Heart left ventricle (tissue), 13 donors: ENCODE data around the gene COCH.
"Not testable (repeated sequence)": the region's sequence is repeated elsewhere in the genome, so short reads cannot be mapped to it uniquely, and the experiment has no call there.

Experiments used
- POLR2A ChIP-seq, 2 donors: fragments of 450-650 bp; IDR thresholded peaks; one replicate each; pipeline ENCODE4 v1.6.1; 2017; ENCODE audit warnings: antibody characterized with exemption in 2 of 2, mild to moderate bottlenecking in 2 of 2, moderate library complexity in 2 of 2
- TF ChIP-seq, protein P1 (sequence below), 12 donors: fragments of 200-600 bp; sonication (generic) in 4 of 12; IDR thresholded peaks; one replicate each; pipeline versions ENCODE4 v1.5.0 to v1.8.0; 2018 to 2022; ENCODE audit warnings: antibody characterized with exemption in 12 of 12, mild to moderate bottlenecking in 5 of 12
- donor health status: ischemic (EF 13 %, LVEDD 7.1; RV severe dilation, severe dysfunction).
- donor health status: DM: no; HTN: yes; CAD: no.
- donor health status: DM: no; HTN: no; CAD: no.
- donor health status: ischemic (EF 25% LVEDD 6.9; RV normal size, moderate dysfunction).
- donor health status: ischemic (EF 25% LVEDD 5.7; RV mildly dilated, moderate dysfunction).
- donor health status: ischemic (EF 35%, LVEDD 5.7; RV mildly dilated, moderate dysfunction).
- donor health status: nonischemic (EF 11% LVEDD 7.7; RV severe dilation, severe dysfunction).
- donor health status: DM: yes; HTN: yes; CAD: no.
- donor health status: PGD.
- donor health status: ischemic (EF 29% LVEDD 5.4; RV normal size, mild dysfunction).
- donor health status: nonischemic (EF 23%, LVEDD 6.1; RV moderate dilation, normal function).

DNA sequence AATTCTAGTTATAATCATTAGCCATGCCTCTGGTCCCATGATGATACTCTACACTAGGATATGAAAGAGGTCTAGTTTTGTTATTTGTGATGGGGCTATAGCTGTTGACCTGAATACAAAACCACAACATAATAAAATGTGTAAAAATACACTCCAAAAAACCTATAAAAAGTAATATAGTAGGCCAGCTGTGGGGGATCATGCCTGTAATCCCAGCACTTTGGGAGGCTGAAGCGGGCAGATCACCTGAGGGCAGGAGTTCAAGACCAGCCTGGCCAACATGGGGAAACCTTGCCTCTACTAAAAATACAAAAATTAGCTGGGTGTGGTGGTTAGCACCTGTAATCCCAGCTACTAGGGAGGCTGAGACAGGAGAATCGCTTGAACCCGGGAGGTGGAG lies 22.8 kb downstream of the COCH start:
- TF ChIP-seq, protein P1, sequence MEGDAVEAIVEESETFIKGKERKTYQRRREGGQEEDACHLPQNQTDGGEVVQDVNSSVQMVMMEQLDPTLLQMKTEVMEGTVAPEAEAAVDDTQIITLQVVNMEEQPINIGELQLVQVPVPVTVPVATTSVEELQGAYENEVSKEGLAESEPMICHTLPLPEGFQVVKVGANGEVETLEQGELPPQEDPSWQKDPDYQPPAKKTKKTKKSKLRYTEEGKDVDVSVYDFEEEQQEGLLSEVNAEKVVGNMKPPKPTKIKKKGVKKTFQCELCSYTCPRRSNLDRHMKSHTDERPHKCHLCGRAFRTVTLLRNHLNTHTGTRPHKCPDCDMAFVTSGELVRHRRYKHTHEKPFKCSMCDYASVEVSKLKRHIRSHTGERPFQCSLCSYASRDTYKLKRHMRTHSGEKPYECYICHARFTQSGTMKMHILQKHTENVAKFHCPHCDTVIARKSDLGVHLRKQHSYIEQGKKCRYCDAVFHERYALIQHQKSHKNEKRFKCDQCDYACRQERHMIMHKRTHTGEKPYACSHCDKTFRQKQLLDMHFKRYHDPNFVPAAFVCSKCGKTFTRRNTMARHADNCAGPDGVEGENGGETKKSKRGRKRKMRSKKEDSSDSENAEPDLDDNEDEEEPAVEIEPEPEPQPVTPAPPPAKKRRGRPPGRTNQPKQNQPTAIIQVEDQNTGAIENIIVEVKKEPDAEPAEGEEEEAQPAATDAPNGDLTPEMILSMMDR (IDR thresholded peaks at IDR 0.05), result not testable (repeated sequence)
- TF ChIP-seq POLR2A (IDR thresholded peaks at IDR 0.05), result not testable (repeated sequence)
